T-helper 22 cell (primary cell): Measurements from ENCODE around the gene RHOXF2.
"Not testable (repeated sequence)": the region's sequence is repeated elsewhere in the genome, so short reads cannot be mapped to it uniquely, and the experiment has no call there.

Source experiments
- DNase-seq: peaks from one replicate; pipeline ENCODE4 v3.0.0-alpha.2; 2020; ENCODE audit warnings: low read depth

Gene RHOXF2, protein sequence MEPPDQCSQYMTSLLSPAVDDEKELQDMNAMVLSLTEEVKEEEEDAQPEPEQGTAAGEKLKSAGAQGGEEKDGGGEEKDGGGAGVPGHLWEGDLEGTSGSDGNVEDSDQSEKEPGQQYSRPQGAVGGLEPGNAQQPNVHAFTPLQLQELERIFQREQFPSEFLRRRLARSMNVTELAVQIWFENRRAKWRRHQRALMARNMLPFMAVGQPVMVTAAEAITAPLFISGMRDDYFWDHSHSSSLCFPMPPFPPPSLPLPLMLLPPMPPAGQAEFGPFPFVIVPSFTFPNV

GRCh38 chrX:120158313-120158712 lies at the start of gene RHOXF2:
Gene RHOXF2, plus strand, starts transcription at chrX:120158613. Its CDS starts 138 bp downstream, at chrX:120158751.
- not testable (repeated sequence) for DNase-seq

GRCh38 chrX:120109378-120109777 lies 49.0 kb upstream of the RHOXF2 start:
- DNase-seq = no peak

DNA sequence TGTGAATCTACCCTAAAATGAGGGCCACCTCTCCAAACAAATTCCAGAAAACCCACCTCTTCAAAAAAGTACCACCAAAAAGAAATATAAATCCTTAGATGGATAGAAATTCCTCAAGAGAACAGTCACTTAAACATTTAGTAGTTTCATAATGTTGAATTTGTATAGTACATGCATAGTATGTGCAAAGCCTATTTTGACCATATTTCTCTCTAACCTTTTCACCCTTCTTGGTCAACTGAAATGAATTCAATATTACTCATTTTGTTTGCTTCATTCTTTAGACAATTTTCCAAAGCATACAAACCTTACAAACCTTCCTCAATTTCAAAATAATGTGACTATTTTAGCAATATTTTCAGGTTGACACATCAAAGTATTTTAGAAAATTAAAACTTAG lies 46.8 kb upstream of the RHOXF2 start:
- DNase-seq = no peak

DNA sequence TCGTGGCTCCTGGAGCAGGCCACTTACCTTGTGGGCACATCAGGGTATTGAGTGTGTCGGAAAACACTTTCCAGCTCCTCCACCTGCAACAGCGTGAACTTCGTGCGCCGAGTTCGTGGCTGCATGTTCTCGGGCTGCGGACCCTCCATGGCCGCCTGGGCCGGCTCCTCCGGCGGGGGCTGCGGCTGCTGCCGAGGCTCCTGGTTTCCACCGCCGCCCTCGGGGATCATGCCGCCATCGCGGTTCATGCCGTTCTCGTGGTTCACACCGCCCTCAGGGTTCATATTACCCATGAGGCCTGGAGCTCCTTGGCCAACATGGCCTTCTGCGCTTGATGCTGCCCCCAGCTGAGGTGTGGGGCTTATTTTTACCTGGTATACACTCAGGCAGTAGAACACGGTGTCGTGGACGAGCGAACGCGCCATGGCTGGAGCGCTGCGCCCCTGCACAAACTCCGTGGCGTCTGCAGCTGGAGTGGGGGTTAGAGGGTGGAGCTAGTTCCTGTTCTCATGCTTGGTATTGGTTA lies 42.9 kb upstream of the RHOXF2 start, which contains the start of gene RHOXF1:
Gene RHOXF1 (minus strand): TSS at position 476 of the 526 bp plus-strand sequence. CDS start 51 bp downstream, at position 425.
- DNase-seq = no peak

GRCh38 chrX:120120223-120120622 lies 38.2 kb upstream of the RHOXF2 start:
- DNase-seq = no peak

GRCh38 chrX:120125444-120125843 lies 33.0 kb upstream of the RHOXF2 start:
- no peak for DNase-seq

GRCh38 chrX:120128306-120128846 lies 30.0 kb upstream of the RHOXF2 start:
- not testable (repeated sequence) for DNase-seq

GRCh38 chrX:120136128-120136527 lies 22.3 kb upstream of the RHOXF2 start:
- no peak for DNase-seq

DNA sequence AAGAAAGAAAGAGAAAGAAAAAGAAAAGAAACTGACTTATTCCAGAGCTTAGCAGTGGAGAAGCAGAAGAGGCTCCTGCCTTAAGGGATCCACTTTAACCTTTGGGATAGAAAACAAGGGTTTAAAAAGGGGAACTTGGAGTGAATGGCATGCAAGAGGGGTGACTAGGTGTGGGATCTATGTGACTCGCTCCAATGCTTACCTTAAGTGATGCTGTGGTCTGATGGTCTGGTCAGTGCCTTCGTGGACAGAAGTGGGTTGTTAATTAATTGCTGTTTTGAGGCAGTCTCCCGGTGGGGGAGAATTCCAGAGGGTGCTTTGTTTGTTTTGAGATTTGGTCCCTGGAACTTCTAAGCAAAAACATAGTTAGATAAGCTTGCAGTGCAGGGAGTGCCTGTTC lies 21.6 kb upstream of the RHOXF2 start:
- no peak for DNase-seq

- DNase-seq = no peak
These were observed 21.0 kb upstream of the RHOXF2 start for GRCh38 chrX:120137439-120137838.

DNA sequence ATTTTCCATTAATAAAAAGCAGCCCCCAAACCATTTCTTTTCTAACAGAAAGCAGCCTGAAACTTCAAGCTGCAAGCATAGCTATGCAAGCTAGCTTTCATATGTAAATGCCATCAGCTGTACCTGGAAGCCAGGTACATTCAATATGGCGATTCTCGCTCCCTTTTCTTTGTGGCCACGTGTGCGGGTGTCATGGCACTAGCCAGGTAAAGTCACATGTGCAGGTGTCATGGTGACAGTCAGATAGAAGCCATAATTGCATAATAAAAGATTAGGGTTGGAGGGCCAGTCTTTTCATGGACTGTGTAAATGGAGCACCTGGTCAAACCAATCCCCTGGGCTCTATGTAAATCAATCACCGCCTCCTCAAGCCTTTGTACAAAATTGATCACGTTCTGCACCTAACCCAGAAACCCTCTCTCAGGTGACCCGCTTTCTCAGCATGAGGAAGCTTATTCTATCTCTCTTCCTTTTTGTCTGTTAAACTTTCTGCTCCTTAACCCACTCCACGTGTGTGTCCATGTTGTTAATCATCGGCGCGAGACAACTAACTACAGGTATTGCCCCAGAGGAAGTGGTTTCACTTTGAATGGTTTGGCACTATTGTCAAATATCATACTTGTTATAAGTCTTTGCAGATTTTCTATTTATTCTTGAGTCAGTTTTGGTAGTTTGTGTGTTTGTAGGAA lies 18.0 kb upstream of the RHOXF2 start:
- DNase-seq = no peak

DNA sequence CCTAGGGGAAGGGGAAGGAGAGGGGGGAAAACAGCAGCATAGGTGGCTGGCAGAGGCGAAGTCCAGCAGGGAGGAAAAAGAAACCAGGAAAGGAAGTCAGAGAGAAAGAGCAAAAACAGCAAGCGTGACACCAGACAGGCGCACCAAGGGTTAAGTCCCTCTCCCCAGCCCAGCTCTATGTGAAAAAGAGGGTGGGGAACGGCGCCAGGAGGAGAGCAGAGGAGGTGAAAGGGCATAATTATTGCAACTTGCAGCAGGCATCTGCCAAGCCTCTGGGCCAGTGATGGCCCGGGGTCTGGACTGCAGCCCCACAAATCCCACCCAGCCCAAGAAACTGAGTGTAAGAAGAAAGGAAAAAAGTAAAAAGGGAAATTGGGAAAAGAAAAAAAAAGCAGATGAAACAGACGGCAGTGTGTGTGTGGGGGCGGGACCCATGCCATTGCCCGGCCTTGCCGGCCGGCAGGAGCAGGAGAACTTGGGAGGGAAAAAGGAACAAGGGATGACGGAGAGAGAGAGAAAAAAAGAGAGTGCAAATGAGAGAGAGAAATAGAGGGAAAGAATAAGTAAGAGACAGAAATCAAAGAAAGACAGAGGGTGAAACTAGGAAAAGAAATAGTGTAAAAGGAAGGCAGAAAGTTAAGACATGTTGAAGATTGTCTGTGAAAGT lies 14.1 kb upstream of the RHOXF2 start:
- DNase-seq = no peak

- DNase-seq = no peak
These were observed 13.0 kb upstream of the RHOXF2 start for GRCh38 chrX:120145295-120145925.

- DNase-seq = not testable (repeated sequence)
These were observed 12.1 kb upstream of the RHOXF2 start for GRCh38 chrX:120146323-120146722.

DNA sequence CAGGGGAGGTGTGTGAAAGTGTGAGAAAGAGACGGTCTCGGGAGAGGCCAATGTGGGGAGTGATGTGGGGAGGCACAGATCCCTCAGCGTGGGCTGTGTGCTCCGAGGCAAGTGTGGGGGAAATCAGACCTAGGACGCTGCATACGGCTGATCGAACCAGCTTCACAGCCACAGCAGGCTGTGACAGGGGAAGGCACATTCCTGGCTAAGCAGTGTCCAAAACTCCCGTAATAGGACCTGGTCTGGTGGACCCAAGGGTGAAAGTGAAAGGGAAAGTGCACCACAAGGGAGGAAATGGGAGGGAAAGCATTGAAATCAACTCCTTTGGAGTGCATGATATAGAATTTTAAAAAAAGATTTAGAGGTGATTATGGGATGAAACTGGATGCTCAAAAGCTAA lies 10.9 kb upstream of the RHOXF2 start:
- no peak for DNase-seq

- not testable (repeated sequence) for DNase-seq
These were observed 8.2 kb upstream of the RHOXF2 start for GRCh38 chrX:120150109-120150744.

DNA sequence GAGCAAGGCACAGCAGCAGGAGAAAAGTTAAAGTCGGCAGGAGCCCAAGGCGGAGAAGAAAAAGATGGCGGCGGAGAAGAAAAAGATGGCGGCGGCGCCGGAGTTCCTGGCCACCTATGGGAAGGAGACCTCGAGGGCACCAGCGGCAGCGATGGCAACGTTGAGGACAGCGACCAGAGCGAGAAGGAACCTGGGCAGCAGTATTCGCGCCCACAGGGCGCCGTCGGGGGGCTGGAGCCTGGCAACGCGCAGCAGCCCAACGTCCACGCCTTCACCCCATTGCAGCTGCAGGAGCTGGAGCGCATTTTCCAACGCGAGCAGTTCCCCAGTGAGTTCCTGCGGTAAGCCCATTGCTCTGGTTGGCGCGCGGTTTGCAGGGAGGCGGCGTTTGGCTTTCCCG lies 673 bp downstream of the RHOXF2 start:
- DNase-seq = not testable (repeated sequence)

GRCh38 chrX:120193254-120193653 lies 34.8 kb downstream of the RHOXF2 start:
- not testable (repeated sequence) for DNase-seq

DNA sequence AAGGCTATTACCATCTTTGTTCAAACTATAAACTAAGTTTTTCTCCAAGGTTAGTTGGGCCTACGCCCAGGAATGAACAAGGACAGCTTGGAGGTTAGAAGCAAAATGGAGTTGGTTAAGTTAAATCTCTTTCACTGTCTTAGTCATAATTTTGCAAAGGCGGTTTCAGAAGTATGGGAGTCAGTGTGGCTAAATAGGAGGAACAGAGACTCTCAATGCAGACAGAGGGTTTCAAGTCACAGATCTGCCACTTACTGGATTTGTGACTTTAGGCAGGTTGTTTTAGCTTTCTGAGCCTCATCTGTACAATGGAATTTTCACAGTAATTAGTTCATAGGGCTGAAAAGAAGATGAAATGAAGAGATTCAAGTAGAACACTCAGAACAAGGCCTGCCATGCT lies 35.3 kb downstream of the RHOXF2 start:
- not testable (repeated sequence) for DNase-seq

- DNase-seq = not testable (repeated sequence)
These were observed 37.4 kb downstream of the RHOXF2 start for GRCh38 chrX:120195786-120196185.

GRCh38 chrX:120196626-120197283 lies 38.3 kb downstream of the RHOXF2 start:
- not testable (repeated sequence) for DNase-seq
